Measurements from ENCODE around the gene MGARP.

Gene MGARP

DNA sequence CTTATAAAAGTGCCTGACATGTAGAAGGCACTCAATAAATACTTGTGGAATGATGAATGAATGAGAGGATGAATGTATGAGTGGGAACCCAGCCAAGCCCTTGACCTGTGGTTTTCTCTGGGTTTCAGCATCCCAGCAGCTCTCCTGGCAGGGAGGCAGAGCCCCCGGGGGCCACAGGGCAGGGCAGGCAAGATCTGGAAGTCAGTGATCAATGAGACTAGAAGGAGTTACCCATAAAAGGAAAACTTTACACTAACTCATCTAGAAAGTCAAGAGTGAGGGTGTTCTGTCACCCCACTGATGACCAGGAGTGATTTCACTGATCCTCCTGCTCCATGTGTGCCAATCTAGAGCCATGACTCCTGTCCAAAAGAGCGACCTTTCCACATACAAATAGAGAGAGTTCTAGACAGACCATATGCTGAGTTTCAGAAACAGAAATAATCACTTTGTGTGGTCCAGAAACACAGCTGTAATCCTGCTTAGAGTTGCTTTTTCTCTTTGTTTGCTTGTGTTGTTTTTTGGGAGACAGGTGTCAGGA is 37.4 kb downstream of the MGARP start:
- DNase-seq = no peak

DNA sequence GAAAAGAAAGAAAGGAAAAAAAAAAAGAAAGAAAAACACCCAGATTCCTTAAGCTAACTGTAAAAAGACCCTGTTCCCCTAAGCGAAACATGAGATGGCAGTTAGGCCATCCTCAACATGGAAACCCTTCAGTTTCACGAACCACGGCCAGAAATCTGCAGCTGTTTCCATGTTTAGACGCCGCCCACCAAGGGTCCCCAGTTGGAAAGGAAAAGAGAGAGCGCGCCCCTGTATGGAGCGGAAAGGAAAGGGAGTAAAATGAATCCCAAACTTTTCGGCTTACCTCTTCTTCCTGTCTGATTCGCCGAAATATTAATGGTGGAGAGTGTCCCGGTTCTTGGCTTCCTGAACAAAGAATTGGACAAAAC is 38.3 kb downstream of the MGARP start:
- no peak for DNase-seq

DNA sequence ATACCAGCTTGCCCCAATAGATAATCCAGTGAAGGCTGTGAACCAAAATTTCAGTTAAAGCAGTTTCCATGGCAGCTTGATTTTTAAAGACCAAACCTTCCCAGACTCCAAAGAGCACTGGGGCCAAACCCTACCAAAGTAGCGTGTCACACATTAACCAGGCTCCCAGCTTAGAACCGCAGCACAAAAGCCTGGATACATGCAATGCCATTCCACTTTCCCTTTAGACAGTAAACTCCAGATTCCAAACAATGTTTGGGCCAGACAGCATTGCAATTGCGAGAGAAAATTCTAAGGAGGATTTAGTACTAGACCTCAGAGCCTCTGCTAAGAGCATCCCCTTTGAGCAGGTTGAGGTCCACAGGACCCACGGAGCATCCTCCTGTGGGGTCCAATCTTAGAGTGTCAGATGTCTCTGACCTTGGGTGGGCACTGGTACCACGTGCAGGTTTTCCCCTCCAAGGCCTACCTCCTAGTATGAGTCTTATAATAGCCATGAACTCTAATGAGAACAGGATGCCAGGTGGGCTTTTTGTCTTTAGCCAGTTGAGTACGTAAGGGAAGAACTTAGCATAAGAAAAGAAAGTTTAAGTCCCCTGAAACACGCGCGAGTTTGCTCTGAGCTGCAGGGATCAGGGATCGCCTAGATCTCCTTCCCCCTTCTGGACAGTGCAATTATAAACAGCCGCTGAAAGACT is 38.8 kb downstream of the MGARP start:
- DNase-seq = no peak

DNA sequence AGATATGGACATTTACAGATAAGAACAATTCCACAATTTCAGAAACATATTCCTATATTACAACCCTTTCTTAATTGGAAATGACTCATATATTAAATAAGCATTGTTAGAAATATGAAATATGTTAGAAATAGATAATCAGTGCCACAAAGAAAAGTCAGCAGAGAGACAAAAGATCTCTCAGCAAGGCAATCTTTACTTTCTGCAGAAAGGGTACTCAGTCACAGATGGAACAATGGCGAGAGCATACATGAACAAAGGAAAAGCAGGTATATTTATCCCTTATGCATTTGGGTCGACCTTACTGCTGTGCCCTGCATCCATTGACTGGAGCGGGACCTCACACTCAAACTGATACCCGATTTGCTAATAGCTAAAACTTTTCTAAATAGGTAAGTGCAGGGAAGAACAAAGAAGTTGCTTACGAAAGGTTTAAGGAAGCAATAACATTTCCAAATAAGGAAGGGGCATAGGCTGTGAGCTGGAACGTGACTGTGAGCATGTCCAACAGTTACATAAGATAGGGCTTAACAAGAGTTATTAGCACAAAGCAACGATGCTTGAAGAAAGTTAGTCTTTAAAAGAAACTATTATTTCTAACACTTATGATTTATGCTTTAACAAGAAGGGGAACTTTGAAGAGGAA is 40.8 kb downstream of the MGARP start:
- no peak for DNase-seq

DNA sequence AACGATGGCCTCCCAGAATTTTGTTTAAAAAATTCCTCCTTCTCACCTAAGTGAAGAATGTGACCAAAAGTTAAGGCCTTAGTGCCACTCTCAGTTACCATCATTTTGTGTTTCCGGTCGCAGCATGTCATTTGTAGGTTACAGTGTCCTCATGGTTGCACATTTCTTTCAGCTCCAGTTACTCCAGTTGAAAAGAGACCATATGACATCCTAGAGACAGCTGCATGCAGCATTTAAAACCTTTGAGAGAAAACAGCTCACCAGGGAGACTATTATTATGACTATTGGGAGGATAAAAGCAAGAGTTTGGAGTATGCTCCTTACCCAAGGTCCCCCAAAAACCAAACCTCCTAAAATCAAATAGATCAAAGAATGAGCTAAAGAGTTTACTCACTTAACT is 45.8 kb downstream of the MGARP start:
- no peak for DNase-seq

DNA sequence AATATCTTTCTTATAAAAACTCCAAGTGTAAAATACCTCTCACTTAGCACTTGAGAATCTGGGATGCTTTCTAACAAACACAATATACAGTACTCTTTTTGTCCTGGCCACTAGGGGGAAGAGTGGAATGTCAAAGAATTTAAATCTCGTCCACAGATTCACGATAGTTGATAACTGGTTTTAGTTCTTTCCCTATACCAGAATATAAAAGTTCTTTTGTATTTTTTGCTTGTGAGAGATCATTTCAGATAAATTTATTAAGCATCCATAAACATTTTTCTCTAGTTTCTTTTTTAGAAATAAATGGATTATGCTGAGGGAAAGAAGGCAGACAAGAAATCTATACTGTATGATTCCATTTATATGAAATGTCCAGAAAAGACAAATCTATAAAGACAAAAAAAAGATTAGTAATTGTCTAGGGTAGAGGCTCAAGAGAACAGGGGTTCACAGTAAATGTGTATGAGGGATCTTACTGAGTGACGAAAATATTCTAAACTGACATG is 50.4 kb downstream of the MGARP start:
- DNase-seq = no peak

DNA sequence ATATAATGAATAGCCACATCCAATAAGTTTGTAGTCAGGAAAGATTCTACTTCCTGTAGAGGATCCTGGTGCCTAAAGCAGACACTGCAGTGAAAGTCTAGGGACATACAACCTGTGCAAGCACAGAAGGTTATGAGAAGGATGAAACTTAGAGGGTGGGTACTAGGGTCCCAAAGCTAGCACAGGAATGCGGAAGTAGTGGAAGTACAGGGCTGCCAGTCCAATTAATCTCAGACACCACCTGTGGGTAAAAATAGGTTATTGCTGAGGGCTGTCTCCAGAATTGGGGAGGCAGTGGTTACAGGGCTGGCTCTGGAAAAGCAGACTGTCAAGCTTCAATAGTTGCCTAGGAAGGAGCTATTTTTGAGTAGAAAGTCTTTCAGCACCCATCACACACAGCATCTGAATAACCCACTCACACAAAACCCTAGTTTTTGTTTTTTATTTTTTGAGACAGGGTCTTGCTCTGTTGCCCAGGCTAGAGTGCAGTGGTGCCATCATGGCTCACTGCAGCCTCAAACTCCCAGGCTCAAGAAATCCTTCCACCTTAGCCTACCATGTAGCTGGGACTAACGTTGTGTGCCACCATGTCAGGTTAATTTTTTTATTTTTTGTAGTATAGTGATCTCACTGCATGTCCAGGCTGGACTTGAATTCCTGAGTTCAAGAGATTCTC is 52.2 kb downstream of the MGARP start:
- DNase-seq = no peak

DNA sequence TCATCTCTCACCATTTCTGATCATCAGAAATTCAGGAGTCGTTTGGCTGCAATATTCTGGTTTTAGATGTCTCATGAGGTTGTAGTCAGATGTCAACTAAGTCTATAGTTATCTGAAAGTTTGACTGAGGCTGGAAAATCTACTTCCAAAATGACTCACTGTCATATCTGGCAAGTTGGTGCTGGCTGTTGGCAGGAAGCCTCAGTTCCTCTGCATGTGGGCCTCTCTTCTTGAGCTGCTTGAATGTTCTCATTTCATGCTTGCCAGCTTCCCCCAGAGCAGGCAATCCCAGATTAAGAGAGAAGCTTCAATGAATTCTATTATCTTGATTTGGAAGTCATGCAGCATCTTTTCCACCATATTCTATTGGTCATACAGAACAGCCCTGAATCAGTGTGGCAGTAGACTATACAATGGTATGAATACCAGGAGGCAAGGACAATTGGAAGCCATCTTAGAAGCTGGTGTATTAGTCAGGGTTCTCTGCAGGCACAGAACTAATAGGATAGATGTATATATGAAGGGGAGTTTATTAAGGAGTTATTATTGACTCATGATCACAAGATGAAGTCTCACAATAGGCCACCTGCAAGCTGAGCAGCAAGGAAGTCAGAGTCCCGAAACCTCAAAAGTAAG is 56.2 kb downstream of the MGARP start:
- peak; percentile 31 for DNase-seq

DNA sequence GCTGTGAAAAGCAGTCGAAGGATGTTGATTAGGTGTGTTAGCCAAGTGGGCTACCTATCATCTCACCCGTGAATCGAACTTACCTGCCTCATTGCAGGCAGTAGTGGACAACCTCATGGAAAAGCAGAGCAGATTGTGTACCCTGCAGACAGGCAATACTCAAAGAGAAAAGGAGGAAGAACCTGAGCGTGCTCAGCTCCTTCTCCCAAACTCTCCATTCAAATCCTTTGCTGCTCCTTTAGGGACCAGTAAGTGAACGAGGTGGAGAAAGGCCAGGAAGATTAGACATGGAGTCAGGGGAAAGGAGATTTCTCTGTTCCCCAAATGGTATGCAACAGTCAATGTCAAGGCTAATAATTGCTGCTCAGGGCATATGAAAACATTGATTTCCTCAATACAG is 57.8 kb downstream of the MGARP start:
- DNase-seq = no peak

DNA sequence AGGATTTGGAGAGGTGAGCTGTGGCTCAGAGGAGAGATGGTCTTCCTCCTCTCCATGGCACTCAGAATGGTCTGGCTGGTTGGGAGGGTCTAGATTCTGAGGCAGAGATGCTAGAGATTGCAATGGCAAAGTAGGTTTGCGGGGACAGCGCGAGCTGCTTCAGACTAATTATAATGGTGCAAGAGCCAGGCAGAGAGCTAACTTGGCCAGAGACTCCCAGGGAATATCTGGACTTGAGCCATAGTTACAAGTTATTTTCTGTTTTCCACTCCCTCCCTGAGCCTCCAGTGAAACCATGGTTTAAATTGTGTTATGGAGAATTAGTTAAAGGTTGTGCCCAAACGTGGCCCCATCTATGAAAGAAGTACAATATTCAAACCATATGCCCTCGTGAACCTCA is 58.3 kb downstream of the MGARP start:
- DNase-seq = no peak

DNA sequence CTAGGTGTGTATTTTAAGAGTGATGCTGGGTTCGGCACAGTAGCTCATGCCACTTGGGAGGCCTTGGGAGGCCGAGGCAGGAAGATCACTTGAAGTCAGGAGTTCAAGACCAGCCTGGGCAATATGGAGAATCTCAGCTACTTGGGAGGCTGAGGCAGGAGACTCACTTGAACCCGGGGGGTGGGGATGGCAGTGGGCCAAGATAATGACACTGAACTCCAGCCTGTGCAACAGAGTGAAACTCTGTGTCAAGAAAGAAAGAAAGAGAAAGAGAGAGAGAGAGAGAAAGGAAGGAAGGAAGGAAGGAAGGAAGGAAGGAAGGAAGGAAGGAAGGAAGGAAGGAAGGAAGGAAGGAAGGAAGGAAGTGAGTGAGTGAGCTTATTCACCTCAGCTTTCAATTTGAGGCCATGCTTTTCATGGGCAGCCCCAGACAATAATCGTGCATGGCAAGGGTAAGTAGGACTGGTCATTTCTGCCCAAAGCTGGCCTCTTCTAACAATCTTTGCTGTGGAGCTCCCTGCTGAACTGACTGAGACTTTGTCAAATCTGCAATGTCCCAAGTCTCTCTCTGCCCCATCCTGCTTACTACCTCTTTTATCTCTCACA is 60.5 kb downstream of the MGARP start:
- peak; percentile 6 for DNase-seq
